HG03378 (cell line): ENCODE results near the gene HACD1.
"Not testable (repeated sequence)": the region's sequence is repeated elsewhere in the genome, so short reads cannot be mapped to it uniquely, and the experiment has no call there.

ENCODE experiments used
- ATAC-seq: cut with Tn5 transposase; IDR thresholded peaks from one replicate; pipeline ENCODE4 v1.9.1; 2021; ENCODE audit warnings: mild to moderate bottlenecking, moderate library complexity; ENCODE audit not compliant: unreplicated experiment

Gene HACD1

DNA sequence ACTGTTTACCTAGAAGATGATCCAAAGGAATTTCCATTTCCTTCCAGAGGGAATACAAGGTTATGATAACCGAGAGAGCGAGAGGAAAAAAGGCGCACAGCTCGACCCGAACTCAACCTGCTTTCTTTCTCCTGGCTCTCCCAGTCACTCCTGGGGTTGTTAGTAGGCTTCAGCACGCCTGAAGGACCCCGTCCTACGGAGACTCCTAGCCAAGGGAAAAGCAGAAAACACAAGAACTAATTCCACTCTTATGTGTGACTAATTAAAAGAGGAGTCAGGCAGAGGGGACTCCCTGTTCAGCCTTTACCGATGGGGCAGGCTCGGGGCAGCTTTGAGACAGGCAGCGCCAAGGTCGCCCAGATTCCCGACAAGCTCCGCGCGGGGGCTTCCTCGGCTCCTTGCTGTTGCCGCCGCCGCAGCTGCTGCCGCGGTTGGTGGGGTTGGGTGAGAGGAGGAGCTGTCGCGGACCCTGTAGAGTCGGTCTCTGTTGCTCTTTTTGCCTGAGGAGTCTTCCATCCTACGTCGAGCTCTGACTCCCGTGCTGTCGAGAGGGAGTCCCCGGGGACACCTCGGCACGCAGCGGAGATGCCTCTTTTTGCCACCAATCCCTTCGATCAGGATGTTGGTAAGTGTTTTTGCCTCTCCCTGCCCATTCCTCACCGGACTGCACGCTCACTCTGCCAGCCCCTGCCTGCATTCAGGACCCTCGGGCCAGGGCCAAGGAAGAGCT, 26.7 kb upstream of the HACD1 start, which contains the start of gene STAM:
STAM (plus strand) TSS at position 397 of the 730 bp plus-strand sequence; CDS start at position 586, 189 bp downstream.
- peak; percentile 73 for ATAC-seq

DNA sequence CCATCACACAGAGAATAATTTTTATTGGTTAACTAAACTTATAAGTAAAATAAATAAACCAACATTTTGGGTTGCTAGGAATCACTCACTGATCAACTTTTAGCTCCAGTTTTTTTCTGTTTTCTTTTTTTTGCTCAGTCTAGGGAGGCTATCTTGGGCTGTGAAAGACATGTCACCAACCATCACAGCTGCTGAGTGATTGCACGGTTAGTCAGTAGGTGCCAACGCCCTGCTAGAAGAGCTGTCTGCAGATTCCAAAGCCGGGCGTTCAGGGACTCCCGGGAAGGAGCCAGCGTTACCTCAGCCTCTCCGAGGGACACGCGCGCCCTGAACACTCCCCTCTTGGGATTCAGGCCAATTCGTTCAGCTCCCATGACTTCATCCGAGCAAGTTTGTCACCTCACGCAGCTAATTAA, 26.2 kb upstream of the HACD1 start:
- peak; percentile 25 for ATAC-seq

DNA sequence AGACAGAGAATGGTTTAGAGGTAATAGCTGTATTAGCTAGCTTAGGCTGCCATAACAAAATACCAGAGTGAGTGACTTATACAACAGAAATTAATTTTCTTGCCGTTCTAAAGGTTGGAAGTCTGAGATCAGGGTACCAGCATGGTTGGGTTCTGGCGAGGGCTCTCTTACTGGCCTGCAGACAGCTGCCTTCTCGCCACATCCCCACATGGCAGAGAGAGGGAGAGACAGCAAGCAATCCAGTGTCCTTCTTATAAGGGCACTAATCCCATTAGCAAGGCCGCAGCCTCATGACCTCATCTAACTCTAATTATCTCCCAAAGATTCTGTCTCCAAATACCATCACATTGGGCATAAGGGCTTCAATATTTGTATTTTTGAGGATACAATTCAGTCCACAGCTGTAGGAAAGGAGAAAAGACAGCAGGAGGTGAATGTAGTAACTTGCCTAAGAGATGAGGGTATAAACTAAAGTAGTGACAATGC, 23.2 kb upstream of the HACD1 start:
- ATAC-seq: no peak

DNA sequence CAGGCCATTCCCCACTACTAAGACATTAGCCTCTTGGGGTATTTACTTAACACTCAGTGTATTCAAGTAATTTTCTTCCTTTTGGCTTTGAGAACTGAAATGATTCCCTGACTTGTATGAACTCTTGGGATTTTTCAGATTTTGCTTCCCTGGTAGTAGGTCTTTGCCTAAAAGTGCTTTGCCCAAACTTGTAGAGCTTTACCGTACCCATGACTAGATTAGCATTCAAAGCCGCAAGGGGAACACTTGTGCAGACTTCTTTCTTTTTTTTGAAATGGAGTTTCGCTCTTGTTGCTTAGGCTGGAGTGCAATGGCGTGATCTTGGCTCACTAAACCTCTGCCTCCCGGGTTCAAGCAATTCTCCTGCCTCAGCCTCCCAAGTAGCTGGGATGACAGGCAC, 20.7 kb upstream of the HACD1 start:
- ATAC-seq: no peak

DNA sequence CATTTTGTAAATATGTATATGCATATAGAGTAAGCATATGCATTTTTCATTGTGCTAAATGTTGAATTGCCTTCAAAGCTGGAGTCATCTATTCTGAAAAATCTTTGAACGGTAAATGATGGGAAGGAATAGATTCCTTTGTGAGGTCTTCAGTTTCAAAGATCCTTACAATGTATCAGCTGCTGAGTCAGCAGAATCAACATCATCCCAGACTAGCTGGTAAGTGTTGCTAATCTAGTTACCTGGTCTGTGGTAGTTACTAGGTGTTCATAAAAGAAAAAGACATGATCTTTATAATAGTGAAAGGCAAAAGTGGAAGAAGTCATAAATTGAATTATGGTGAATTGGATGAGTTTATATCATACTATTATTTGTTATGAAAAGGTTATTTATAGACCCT, 16.2 kb upstream of the HACD1 start:
- no peak for ATAC-seq

DNA sequence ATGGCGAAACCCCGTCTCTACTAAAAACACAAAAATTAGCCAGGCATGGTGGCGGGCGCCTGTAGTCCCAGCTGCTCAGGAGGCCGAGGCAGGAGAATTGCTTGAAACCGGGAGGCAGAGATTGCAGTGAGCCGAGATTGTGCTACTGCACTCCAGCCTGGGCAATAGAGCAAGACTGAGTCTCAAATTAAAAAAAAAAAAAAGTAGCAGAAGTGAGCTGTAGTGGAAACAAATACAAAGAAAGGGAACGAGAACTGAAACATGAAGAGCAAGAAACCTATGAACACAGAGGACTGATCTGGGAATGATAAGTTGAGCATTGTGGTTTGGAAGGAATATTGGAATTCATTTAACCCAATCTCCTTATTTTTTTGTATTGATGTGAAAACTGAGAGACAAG, 15.4 kb upstream of the HACD1 start:
- ATAC-seq: not testable (repeated sequence)

DNA sequence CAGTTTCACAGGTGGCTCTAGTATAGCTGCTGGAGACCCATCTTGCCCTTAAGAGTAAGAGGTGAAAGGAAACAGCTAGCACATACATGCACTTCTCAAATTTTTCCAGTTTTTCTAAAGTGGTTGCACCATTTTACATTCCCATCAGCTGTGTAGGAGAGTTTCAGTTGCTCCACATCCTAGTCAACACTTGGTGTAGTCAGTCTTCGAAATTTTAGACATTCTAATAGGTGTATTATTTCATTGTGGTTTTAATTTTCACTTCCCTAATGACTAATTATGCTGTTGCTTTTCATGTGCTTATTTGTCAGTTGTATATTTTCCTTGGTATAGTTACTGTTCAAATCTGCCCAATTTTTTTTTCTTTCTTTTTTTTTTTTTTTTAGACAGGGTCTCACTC, 9.5 kb upstream of the HACD1 start:
- ATAC-seq: no peak

DNA sequence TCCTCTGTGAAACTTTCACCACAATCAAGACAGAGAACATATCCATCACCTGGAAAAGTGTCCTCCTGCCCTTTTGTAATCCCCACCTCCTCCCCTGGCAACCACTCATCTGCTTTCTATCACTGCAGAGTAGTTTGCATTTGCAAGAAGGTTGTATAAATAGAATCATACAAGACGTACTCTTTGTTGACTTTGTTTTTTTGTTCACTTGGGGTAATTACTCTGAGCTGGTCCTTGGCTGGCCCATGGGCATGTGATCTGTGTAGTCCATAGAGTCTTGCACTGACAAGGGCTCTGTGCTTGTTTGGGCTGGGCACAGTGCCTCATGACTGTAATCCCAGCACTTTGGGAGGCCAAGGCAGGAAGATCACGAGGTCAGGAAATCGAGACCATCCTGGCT, 7.8 kb upstream of the HACD1 start:
- ATAC-seq: no peak

DNA sequence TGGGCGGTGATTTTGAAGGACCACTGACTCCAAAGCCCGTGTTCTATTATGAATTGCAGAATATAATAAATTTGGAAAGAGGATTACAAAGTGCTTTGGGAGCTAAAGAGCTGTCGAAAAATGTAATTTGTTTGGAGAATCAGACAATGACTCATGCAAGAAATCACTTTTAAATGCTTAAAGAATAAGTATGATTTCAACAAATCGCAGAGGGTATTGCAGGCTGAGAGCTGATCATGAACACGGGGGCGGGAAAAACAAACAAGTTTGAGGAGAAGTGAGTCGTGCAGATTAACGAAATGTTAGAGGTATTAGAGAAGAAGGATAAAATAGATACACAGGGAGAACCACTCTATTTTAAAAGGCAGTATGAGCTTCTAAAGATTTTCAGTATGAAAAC, 4.9 kb upstream of the HACD1 start:
- no peak for ATAC-seq

DNA sequence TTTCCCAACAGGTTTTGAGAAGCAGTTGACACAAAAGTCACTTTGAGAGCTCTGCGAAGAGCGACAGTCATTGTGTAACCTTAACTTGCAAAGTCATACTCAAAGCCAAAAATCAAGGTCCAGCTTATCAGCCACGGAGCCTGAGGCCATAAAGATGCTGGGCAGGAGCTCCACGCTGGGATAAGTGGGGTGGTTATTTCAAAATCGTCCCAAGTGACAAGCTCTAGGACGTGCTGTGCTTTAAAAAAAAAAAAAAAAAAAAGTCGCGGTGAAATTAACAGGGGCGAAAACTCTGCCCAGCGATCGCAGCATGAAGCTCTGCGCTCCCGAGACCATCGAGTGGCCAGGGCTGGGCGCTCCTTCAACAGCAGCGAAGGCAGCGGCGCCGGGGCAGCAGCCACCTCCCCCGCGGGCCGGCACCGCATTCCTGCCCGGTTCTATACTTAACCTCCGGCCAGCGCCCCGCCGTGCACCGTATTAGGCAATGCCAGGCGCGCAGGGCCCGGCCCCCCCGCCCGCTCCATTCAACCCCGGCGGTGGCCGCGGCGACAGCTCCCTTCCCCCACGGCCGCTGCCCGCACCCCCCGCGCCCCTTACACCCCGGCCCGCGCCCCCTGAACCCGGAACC, 657 bp downstream of the HACD1 start:
- peak; percentile 36 for ATAC-seq

DNA sequence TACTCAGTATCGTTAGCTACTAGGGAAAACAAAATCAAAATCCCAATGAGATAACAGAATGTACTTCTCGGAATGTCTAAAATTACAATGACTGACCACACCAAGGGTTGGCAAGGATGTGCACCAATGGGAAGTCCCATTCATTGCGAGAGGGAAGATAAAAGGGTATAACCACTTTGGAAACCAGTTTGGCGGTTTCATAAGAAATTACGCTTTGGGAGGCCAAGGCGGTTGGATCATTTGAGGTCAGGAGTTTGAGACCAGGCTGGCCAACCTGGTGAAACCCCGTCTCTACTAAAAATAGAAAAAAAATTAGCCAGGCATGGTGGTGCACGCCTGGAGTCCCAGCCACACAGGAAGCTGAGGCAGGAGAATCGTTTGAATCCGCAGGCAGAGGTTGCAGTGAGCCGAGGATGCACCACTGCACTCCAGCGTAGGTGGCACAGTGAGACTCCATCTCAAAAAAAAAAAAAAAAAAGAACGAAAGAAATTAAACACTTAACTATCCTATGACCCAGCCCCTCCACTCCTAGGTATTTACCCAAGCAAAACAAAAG, 7.6 kb downstream of the HACD1 start:
- ATAC-seq: no peak

DNA sequence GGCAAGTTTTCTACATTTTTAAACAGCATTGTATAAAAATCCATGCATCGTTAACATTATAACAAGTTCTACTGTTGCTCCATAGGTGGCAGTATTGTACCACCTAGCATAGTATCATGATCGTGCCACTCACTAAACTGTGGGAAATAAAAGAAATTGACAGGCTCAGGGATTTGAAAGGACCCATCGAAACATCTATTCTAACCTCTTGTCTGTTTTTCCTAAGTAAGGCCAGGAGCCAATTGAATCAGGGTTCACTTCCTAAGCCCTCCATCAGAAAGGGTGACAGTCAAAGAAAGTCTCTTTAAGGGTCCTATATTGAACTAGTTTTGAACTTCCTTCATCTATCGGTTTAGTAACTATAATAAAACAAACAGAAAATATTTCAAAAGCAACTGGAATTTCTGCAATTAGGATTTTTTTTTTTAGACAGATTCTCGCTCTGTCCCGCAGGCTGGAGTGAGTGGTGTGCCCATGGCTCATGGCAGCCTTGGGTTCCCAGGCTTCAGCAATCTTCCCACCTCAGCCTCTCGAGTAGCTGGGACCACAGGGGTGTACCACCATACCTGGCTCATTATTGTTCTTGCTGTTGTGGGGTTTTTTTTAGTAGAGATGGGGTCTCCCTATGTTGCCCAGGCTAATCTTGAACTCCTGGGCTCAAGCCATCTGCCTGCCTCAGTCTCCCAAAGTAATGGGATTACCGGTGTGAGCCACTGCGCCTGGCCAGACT, 9.4 kb downstream of the HACD1 start:
- ATAC-seq: no peak

DNA sequence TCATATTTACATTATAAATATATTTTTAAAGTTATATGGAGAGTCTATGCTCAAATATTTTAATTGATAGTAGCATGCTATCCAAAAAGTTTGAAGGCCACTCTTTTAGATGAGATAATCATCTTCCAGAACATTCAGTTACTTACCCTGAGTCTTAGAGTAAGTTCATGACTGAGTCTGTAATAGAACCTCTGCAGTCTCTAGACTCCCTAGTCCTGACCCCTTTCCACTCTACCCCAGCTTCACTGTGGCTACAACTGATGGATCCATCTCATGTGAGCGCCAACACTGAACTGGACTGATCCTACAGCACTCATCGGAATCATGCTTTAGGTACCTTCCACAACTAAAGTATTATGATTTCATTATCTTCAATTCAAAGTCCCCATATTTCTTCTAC, 10.1 kb downstream of the HACD1 start:
- no peak for ATAC-seq

DNA sequence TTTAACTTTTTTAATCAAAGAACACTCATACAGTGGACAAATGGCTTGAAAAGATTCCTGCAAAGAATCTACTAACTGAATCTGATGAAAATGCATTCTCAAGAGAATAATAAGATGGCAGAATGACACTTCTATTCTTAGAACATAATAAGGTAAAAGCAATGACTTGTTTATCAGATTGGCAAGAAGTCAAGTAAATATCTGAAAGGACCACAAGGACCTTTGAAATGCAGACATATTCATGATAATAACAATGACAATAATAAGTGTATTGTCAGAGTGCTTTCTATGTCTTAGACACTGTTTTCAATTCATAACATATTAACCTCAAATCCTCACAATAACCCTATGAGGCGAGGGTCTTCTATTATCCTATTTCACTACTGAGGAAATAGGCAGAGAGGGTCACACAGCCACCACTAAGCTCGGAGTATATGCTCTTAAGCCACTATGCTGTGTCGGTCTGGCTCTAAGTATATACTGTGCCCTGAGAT, 10.6 kb downstream of the HACD1 start:
- ATAC-seq: no peak

DNA sequence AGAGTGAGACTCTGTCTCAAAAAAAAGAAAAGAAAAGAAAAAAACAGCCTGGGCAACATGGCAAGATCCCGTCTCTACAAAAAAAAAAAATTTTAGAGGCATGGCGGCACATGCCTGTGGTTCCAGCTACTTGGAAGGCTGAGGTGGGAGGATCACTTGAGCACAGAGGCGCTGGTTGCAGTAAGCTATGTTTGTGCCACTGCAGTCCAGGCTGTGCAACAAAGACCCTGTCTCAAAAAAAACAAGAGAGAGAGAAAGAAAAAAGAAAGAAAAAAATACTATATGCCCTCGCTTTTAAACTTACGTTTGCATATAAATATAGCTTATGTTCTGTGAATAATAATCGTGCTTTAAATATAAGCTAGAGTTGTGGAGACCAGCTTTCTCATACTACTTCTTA, 11.2 kb downstream of the HACD1 start:
- ATAC-seq: no peak

DNA sequence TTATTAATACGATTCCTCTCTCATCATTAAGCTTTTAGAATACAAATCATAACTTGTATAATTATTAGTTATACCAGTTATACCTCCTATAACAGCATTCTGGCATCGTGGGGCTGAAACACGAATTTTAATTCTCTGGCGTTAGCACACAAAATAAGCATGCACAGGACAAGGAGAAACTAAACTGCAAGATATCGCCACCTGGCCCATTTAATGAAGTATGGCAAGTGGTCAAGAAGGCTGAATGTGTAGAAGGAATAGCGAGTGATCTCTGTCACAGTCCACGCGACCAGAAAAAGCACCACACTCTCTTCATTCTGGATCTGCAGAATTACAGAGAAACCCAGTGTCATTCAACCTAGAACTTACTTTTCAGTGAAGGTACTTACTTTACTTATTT, 18.1 kb downstream of the HACD1 start:
- no peak for ATAC-seq

DNA sequence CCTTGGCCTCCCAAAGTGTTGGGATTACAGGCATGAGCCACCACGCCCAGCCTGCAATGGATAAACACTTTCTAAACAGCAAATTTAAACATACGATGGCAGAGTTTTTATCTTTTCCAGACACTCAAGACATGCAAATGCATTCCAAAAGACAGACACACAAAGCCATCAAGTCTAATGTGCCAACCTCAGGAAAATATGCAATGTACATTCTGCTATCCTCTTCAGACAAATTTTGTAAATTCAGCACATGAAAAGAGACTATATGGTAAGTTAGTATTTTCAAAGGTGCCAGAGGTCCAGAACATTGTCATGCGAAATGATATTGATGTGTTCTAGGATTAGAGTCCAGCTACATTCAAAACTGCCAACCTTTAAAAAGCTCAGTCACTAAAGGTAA, 19.8 kb downstream of the HACD1 start:
- ATAC-seq: no peak

DNA sequence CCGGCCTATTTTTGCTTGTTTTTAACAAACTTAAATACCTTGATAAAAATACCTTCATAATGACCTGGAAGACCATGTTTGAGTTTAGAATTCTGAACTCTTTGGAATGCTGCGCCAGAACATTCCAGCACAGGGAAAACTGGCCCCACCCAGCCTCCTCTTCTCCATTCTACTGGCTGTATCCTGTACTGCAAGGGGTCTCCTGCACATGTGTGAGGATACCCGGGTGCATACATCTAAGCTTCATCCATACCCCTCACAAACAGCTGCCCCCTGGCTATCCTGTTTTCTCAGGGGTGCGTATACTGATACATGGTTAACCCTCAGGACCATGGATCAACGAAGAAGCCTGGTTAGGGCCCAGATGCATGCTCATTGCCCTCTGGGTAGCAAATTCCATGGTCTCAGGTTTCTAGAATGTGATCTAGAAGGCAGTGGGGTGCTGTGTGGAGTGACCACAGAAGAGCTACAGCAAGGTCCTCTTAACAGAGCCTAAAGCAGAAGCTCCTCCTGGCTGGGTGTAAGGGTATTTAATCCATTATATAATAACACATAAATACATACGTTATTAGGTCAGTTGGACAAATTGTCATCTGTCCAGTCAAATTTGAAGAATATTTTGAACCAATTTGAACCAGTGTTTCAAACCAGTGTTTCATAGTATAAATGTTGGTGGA, 26.1 kb downstream of the HACD1 start:
- no peak for ATAC-seq

DNA sequence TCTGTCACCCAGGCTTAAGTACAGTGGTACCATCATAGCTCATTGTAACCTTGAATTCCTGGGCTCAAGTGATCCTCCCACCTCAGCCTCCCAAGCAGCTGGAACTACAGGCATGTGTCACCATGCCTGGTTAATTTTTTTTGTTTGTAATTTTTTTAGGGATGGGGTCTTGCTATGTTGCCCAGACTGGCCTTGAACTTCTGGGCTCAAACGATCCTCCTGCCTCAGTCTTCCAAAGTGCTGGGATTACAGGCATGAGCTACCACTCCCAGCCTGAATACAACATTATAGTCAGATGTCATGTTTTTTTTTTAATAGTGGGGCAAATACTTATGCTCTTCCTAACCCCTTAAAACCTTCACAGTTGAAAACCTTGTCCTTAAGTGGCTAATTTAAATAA, 27.9 kb downstream of the HACD1 start:
- not testable (repeated sequence) for ATAC-seq

DNA sequence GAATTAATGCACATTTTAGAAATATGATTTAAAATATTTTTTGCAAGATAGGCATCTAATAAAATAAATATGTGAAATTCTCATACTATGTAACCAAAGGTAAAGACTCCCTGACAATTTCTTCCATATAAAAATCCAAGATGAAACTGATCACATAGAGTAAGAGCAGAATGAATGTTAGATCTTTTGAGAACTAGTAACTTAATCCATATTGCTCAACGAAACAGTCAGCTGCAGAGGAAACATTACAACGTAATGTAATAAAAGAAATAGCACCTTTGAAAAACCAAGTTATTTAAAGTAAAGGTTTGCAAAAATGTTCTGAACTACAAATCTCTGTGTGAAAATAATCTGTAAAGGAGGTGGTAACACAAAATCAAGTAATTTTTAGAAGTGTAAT, 28.8 kb downstream of the HACD1 start:
- ATAC-seq: no peak

DNA sequence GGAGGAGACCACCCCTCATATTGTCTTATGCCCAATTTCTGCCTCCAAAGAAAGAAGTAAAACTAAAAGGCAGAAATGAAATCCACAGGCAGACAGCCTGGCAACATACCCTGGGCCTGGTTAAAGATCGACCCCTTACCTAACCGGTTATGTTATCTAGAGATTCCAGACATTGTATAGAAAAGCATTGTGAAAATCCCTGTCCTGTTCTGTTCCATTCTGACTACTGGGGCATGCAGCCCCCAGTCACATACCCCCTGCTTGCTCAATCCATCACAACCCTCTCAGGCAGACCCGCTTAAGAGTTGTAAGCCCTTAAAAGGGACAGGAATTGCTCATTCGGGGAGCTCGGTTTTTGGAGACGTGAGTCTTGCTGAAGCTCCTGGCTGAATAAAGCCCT, 29.9 kb downstream of the HACD1 start:
- not testable (repeated sequence) for ATAC-seq
